Adrenal gland (tissue), 12 donors: ENCODE measurements around the gene TREM2. TPM values are rescaled to one million over a fixed set of nuclear protein-coding genes. Genes with fewer than 3 reads are reported as not detected.

Experiments used
- DNase-seq, 7 donors: peaks; one replicate each; pipeline ENCODE4 v3.0.0-alpha.2; 2019 to 2020
- H3K27ac ChIP-seq, 5 donors: fragments of 200-600 bp; sonication (generic) in 4 of 5; 1 replicate in 3 of 5; 2 replicates in 2 of 5; pipeline versions ENCODE4 v1.5.1 to v1.8.0; 2016 to 2020; ENCODE audit warnings: mild to moderate bottlenecking in 1 of 5
- H3K27me3 ChIP-seq: fragments of 200-600 bp; 2 replicates; pipeline ENCODE4 v1.8.0; 2021
- H3K36me3 ChIP-seq, 2 donors: fragments of 200-600 bp; replicated peaks in 1 of 2; 1 replicate in 1 of 2; 2 replicates in 1 of 2; pipeline versions ENCODE4 v1.5.1 to v1.8.0; 2018 to 2022
- H3K4me1 ChIP-seq, 2 donors: fragments of 200-600 bp; replicated peaks in 1 of 2; 1 replicate in 1 of 2; 2 replicates in 1 of 2; pipeline versions ENCODE4 v1.5.1 to v1.8.0; 2018 to 2021
- H3K4me3 ChIP-seq, 4 donors: fragments of 200-600 bp; sonication (generic) in 3 of 4; one replicate each; pipeline ENCODE4 v1.5.1; 2016 to 2018
- H3K9me3 ChIP-seq, 3 donors: fragments of 200-600 bp; sonication (generic) in 1 of 3; replicated peaks in 1 of 3; 1 replicate in 2 of 3; 2 replicates in 1 of 3; pipeline versions ENCODE4 v1.5.1 to v1.8.0; 2016 to 2021
- POLR2A ChIP-seq, 2 donors: fragments of 450-650 bp; IDR thresholded peaks; one replicate each; pipeline ENCODE4 v1.6.1; 2017; ENCODE audit warnings: antibody characterized with exemption in 2 of 2, mild to moderate bottlenecking in 2 of 2, moderate library complexity in 1 of 2
- WGBS, 4 donors: extraction: QIAGEN DNeasy Blood & Tissue Kit in 2 of 4; methylation state at CpG; one replicate each; pipeline versions ENCODE4 v1.1.5 to v1.1.7; 2013 to 2017; 5-methylcytosine and 5-hydroxymethylcytosine counted together
- intact Hi-C, 2 donors: fragments of 100-400 bp; cut with DNase I; formaldehyde crosslinking; loops; one replicate each; pipeline versions ENCODE4 v1.14.1 to v1.15.0; 2022 to 2023
- polyA plus RNA-seq, 3 donors: library from polyadenylated mRNA; stranded (reverse); fragments of 200-250 nt in 2 of 3; fragments of 350-450 nt in 1 of 3; fragmentation: Illumina TruSeq in 1 of 3; extraction: RNeasy Lipid Tissue Mini Kit (QIAGEN cat#74804) in 1 of 3; gene quantifications; one replicate each; pipeline ENCODE4 v1.2.3, GENCODE V29; 2013 to 2014
- total RNA-seq, 9 donors: library from RNA; depleted of rRNA in 4 of 9; stranded (reverse); fragments of >200 nt in 4 of 9; fragments of 120-200 nt in 1 of 9; fragmentation: NEBNext Ultra II Directional in 1 of 9; extraction: Animal tissue kit (Norgen Biotek cat#: 25700) in 1 of 9; gene quantifications; one replicate each; pipeline versions ENCODE4 v1.1.0 to v1.2.4, GENCODE V29; 2013 to 2023
- TF ChIP-seq, protein P1 (sequence below), 6 experiments: fragments of 450-650 bp in 4 of 6; fragments of 200-600 bp in 2 of 6; sonication (generic) in 1 of 6; IDR thresholded peaks; 1 replicate in 5 of 6; 2 replicates in 1 of 6; pipeline versions ENCODE4 v1.5.1 to v1.8.0; 2016 to 2021; ENCODE audit warnings: antibody characterized with exemption in 6 of 6, mild to moderate bottlenecking in 2 of 6, moderate library complexity in 1 of 6
- donor health status: healthy with polysubstance abuse.
- donor health status: Bipolar disorder and iron deficiency.
- donor health status: DM: yes; HTN: yes; CAD: no.
- donor health status: DM: no; HTN: no; CAD: no.
- donor health status: DM: no; HTN: no; CAD: no.
- donor health status: DM: yes; HTN: yes; CAD: no.

TREM2 gene
- total and polyA plus RNA-seq, 12 donors, result 0.67 to 42.5 (median 18.6) TPM

GRCh38 chr6:41161851-41162552, 914 bp downstream of the TREM2 start:
- H3K4me1 ChIP-seq, result peaks cover 0 to 4% of the 10 kb centered on the region in 2 donors
- intact Hi-C loops, result no loop called here
- no peak for TF ChIP-seq POLR2A (IDR thresholded peaks at IDR 0.05)
- TF ChIP-seq, protein P1, sequence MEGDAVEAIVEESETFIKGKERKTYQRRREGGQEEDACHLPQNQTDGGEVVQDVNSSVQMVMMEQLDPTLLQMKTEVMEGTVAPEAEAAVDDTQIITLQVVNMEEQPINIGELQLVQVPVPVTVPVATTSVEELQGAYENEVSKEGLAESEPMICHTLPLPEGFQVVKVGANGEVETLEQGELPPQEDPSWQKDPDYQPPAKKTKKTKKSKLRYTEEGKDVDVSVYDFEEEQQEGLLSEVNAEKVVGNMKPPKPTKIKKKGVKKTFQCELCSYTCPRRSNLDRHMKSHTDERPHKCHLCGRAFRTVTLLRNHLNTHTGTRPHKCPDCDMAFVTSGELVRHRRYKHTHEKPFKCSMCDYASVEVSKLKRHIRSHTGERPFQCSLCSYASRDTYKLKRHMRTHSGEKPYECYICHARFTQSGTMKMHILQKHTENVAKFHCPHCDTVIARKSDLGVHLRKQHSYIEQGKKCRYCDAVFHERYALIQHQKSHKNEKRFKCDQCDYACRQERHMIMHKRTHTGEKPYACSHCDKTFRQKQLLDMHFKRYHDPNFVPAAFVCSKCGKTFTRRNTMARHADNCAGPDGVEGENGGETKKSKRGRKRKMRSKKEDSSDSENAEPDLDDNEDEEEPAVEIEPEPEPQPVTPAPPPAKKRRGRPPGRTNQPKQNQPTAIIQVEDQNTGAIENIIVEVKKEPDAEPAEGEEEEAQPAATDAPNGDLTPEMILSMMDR (IDR thresholded peaks at IDR 0.05), result no peak
- WGBS, 4 donors, result 63 to 75% (median 68%) methylated on average over 12 to 13 of the region's 13 CpGs
- H3K36me3 ChIP-seq, result no peaks in the 10 kb centered on the region
- H3K27ac ChIP-seq, result peak overlapping the region in 1 of 5 donors; percentile 34
- H3K4me3 ChIP-seq, result peak overlapping the region in 1 of 4 donors; percentile 23
- H3K9me3 ChIP-seq, result no peaks in the 10 kb centered on the region
- peak in 2 of 7 donors; percentile 8 to 14 for DNase-seq
- H3K27me3 ChIP-seq, result no peaks in the 10 kb centered on the region

- Histone ChIP-seq H3K4me1 (peaks cover 0 to 4% of the 10 kb centered on the region in 2 donors), H3K27me3 (no peaks in the 10 kb centered on the region), H3K36me3 (no peaks in the 10 kb centered on the region), H3K9me3 (no peaks in the 10 kb centered on the region), H3K27ac (no peak overlapping the region), H3K4me3 (no peak overlapping the region)
- intact Hi-C loops, result no loop called here
- TF ChIP-seq, protein P1 (IDR thresholded peaks at IDR 0.05), result no peak
- TF ChIP-seq POLR2A (IDR thresholded peaks at IDR 0.05), result no peak
- no peak for DNase-seq
- WGBS, 4 donors, result 75 to 94% (median 88%) methylated on average over 6 to 10 of the region's 10 CpGs
Measured at GRCh38 chr6:41161380-41161779, 1.5 kb downstream of the TREM2 start.

GRCh38 chr6:41160933-41161332, 2.0 kb downstream of the TREM2 start:
- Histone ChIP-seq H3K27ac (no peak overlapping the region), H3K4me1 (peaks cover 0 to 4% of the 10 kb centered on the region in 2 donors), H3K36me3 (no peaks in the 10 kb centered on the region), H3K4me3 (no peak overlapping the region), H3K9me3 (no peaks in the 10 kb centered on the region), H3K27me3 (no peaks in the 10 kb centered on the region)
- intact Hi-C loops, result no loop called here
- DNase-seq, result no peak
- WGBS, 4 donors, result 64 to 100% (median 92%) methylated on average over 1 to 3 of the region's 3 CpGs
- no peak for TF ChIP-seq POLR2A (IDR thresholded peaks at IDR 0.05)
- TF ChIP-seq, protein P1 (IDR thresholded peaks at IDR 0.05), result no peak

GRCh38 chr6:41159415-41160082, 3.4 kb downstream of the TREM2 start:
- no peaks in the 10 kb centered on the region for H3K27me3 ChIP-seq
- TF ChIP-seq, protein P1 (IDR thresholded peaks at IDR 0.05), result no peak
- TF ChIP-seq POLR2A (IDR thresholded peaks at IDR 0.05), result no peak
- peaks cover 0 to 4% of the 10 kb centered on the region in 2 donors for H3K4me1 ChIP-seq
- H3K27ac ChIP-seq, result no peak overlapping the region
- DNase-seq, result no peak
- no peaks in the 10 kb centered on the region for H3K36me3 ChIP-seq
- no peaks in the 10 kb centered on the region for H3K9me3 ChIP-seq
- WGBS, 4 donors, result 73 to 78% (median 76%) methylated on average over 6 to 12 of the region's 12 CpGs
- no peak overlapping the region for H3K4me3 ChIP-seq
- intact Hi-C loops, result no loop called here
